Measurements from ENCODE around the gene PDE3B. TPM values are rescaled to one million over a fixed set of nuclear protein-coding genes. Genes with fewer than 3 reads are reported as not detected.
A peak's percentile ranks its signal among the peaks of the same experiment; 100 is the strongest.

PDE3B gene
- total RNA-seq, 1 experiment from 2014 or later, result 6.7 TPM

- no peaks in the 10 kb centered on the region for H4K20me1 ChIP-seq (ENCODE audit: insufficient read depth)
- intact Hi-C loops (cut with micrococcal nuclease), result loop anchor here (10.0 kb wide), 1 partner anchor 252 kb away; the partner anchor contains the start of gene CYP2R1
- peak overlapping the region in 1 of 2 experiments; percentile 81; a peak in 1 of 4 replicates for H3K4me3 ChIP-seq (replicated peaks in 1 of 2; ENCODE audit: low read depth in 1 of 2, low read length in 2 of 2)
- BruUV-seq (replicated peaks), result no TSS peak
- no peak overlapping the region for H2AFZ ChIP-seq (ENCODE audit: low read depth, low read length, poor library complexity, severe bottlenecking)
- no peak overlapping the region for H3K9ac ChIP-seq (ENCODE audit: low read length)
- peaks cover 10% of the 10 kb centered on the region; the same call in 1 of the 2 replicates for H3K79me2 ChIP-seq (ENCODE audit: insufficient read depth, low read length)
- H3K27ac ChIP-seq (ENCODE audit: low read depth, low read length), result no peak overlapping the region
- H3K9me3 ChIP-seq (ENCODE audit: control insufficient read depth in 1 of 2, insufficient read depth in 1 of 2, low read depth in 1 of 2, low read length in 2 of 2), result no peaks in the 10 kb centered on the region
- H3K4me1 ChIP-seq (ENCODE audit: control insufficient read depth in 1 of 2, insufficient read depth in 2 of 2, low read length in 2 of 2), result peaks cover 7 to 28% of the 10 kb centered on the region in 2 experiments; a peak in 3 of 4 replicates
- H3K4me2 ChIP-seq (ENCODE audit: low read length), result peak overlapping the region; percentile 98
- ChIA-PET POLR2A (no interaction called here), RAD21 (ENCODE audit: low non-redundant PET in 1 of 2, low total read pairs in 2 of 2, uncharacterized antibody in 2 of 2, unreplicated experiment in 2 of 2) (no interaction called here), CTCF (interaction anchor here (1.0 kb wide), 1 partner anchor 265 kb away, joined by 4 read pairs; no protein-coding TSS in a partner anchor)
- TF ChIP-seq ATF3 (IDR thresholded peaks at IDR 0.05), result no peak
- no peak for TF ChIP-seq CTCF (IDR thresholded peaks at IDR 0.05 in 2 of 3, conservative IDR thresholded peaks at IDR 0.05 in 1 of 3; ENCODE audit: borderline replicate concordance in 1 of 3, insufficient read depth in 1 of 3, low read depth in 2 of 3, low read length in 2 of 3)
- no peak for TF ChIP-seq RAD21 (IDR thresholded peaks at IDR 0.05; ENCODE audit: low read depth)
- TF ChIP-seq, protein P1, sequence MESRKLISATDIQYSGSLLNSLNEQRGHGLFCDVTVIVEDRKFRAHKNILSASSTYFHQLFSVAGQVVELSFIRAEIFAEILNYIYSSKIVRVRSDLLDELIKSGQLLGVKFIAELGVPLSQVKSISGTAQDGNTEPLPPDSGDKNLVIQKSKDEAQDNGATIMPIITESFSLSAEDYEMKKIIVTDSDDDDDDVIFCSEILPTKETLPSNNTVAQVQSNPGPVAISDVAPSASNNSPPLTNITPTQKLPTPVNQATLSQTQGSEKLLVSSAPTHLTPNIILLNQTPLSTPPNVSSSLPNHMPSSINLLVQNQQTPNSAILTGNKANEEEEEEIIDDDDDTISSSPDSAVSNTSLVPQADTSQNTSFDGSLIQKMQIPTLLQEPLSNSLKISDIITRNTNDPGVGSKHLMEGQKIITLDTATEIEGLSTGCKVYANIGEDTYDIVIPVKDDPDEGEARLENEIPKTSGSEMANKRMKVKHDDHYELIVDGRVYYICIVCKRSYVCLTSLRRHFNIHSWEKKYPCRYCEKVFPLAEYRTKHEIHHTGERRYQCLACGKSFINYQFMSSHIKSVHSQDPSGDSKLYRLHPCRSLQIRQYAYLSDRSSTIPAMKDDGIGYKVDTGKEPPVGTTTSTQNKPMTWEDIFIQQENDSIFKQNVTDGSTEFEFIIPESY (IDR thresholded peaks at IDR 0.05; ENCODE audit: extremely low read depth, insufficient replicate concordance, low read length), result no peak
- no peak for TF ChIP-seq CEBPB (IDR thresholded peaks at IDR 0.05; ENCODE audit: low read depth)
- no peak for TF ChIP-seq JUND (IDR thresholded peaks at IDR 0.05)
- no peak for TF ChIP-seq POLR2AphosphoS5 (IDR thresholded peaks at IDR 0.05; ENCODE audit: low read depth, low read length)
- TF ChIP-seq, protein P2, sequence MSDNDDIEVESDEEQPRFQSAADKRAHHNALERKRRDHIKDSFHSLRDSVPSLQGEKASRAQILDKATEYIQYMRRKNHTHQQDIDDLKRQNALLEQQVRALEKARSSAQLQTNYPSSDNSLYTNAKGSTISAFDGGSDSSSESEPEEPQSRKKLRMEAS (IDR thresholded peaks at IDR 0.05), result no peak
- TF ChIP-seq YY1 (IDR thresholded peaks at IDR 0.05; ENCODE audit: extremely low read depth, insufficient replicate concordance, low read depth, low read length), result no peak
- no peak for TF ChIP-seq SP1 (IDR thresholded peaks at IDR 0.05; ENCODE audit: low read depth)
- TF ChIP-seq POLR2A (IDR thresholded peaks at IDR 0.05; ENCODE audit: borderline replicate concordance, extremely low read depth, insufficient read depth, insufficient read length), result no peak
- no peak for TF ChIP-seq EGR1 (IDR thresholded peaks at IDR 0.05; ENCODE audit: low read depth)
- no peak for TF ChIP-seq FOSL1 (IDR thresholded peaks at IDR 0.05; ENCODE audit: low read depth)
- TF ChIP-seq ZNF274 (IDR thresholded peaks at IDR 0.05; ENCODE audit: low read depth, low read length), result no peak
- TF ChIP-seq EZH2phosphoT487 (IDR thresholded peaks at IDR 0.05; ENCODE audit: borderline replicate concordance), result no peak
- TF ChIP-seq CBX3 (IDR thresholded peaks at IDR 0.05; ENCODE audit: low read depth), result no peak
- no peak for TF ChIP-seq ELF1 (IDR thresholded peaks at IDR 0.05; ENCODE audit: borderline replicate concordance, low read depth)
- TF ChIP-seq, protein P3, sequence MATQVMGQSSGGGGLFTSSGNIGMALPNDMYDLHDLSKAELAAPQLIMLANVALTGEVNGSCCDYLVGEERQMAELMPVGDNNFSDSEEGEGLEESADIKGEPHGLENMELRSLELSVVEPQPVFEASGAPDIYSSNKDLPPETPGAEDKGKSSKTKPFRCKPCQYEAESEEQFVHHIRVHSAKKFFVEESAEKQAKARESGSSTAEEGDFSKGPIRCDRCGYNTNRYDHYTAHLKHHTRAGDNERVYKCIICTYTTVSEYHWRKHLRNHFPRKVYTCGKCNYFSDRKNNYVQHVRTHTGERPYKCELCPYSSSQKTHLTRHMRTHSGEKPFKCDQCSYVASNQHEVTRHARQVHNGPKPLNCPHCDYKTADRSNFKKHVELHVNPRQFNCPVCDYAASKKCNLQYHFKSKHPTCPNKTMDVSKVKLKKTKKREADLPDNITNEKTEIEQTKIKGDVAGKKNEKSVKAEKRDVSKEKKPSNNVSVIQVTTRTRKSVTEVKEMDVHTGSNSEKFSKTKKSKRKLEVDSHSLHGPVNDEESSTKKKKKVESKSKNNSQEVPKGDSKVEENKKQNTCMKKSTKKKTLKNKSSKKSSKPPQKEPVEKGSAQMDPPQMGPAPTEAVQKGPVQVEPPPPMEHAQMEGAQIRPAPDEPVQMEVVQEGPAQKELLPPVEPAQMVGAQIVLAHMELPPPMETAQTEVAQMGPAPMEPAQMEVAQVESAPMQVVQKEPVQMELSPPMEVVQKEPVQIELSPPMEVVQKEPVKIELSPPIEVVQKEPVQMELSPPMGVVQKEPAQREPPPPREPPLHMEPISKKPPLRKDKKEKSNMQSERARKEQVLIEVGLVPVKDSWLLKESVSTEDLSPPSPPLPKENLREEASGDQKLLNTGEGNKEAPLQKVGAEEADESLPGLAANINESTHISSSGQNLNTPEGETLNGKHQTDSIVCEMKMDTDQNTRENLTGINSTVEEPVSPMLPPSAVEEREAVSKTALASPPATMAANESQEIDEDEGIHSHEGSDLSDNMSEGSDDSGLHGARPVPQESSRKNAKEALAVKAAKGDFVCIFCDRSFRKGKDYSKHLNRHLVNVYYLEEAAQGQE (IDR thresholded peaks at IDR 0.05; ENCODE audit: low read depth), result no peak
- TF ChIP-seq EZH2 (IDR thresholded peaks at IDR 0.05), result no peak
- TF ChIP-seq SRF (IDR thresholded peaks at IDR 0.05; ENCODE audit: low read depth), result no peak
- H3K9me2 ChIP-seq (ENCODE audit: insufficient read depth), result no peaks in the 10 kb centered on the region
- ATAC-seq (no peak), DNase-seq (ENCODE audit: low read depth, low spot score) (no peak)
- peaks cover 9% of the 10 kb centered on the region; the same call in 1 of the 2 replicates for H3K27me3 ChIP-seq (ENCODE audit: insufficient read depth, low read length)
- H3K36me3 ChIP-seq (ENCODE audit: control insufficient read depth in 1 of 2, insufficient read depth in 2 of 2, low read length in 2 of 2), result no peaks in the 10 kb centered on the region
These were observed 1.2 kb upstream of the PDE3B start for GRCh38 chr11:14642453-14642852.
